ENCODE results near the gene CD3G. TPM values are rescaled to one million over a fixed set of nuclear protein-coding genes. Genes with fewer than 3 reads are reported as not detected.

Gene CD3G
- total and polyA plus RNA-seq, 4 donors: 0.19 to 0.84 (median 0.33) TPM

- Histone ChIP-seq H3K36me3 (ENCODE audit: control insufficient read depth in 4 of 4, insufficient read depth in 3 of 4, low read depth in 1 of 4, low read length in 3 of 4) (no peaks in the 10 kb centered on the region), H3K9ac (ENCODE audit: low read depth in 1 of 2, low read length in 2 of 2) (no peak overlapping the region), H3K9me3 (ENCODE audit: control insufficient read depth in 4 of 4, low read length in 3 of 4) (no peaks in the 10 kb centered on the region), H3K27ac (ENCODE audit: low read depth in 1 of 2, low read length in 2 of 2) (no peak overlapping the region), H3K4me1 (ENCODE audit: control insufficient read depth in 4 of 4, insufficient read depth in 4 of 4, low read length in 3 of 4) (peaks cover 0 to 6% (median 2%) of the 10 kb centered on the region in 4 donors), H3K27me3 (ENCODE audit: control insufficient read depth in 4 of 4, insufficient read depth in 4 of 4, low read length in 3 of 4) (peaks cover 0 to 4% (median 1%) of the 10 kb centered on the region in 4 donors), H3K4me3 (ENCODE audit: low read depth in 1 of 3, low read length in 3 of 3) (no peak overlapping the region)
- TF ChIP-seq, protein P1, sequence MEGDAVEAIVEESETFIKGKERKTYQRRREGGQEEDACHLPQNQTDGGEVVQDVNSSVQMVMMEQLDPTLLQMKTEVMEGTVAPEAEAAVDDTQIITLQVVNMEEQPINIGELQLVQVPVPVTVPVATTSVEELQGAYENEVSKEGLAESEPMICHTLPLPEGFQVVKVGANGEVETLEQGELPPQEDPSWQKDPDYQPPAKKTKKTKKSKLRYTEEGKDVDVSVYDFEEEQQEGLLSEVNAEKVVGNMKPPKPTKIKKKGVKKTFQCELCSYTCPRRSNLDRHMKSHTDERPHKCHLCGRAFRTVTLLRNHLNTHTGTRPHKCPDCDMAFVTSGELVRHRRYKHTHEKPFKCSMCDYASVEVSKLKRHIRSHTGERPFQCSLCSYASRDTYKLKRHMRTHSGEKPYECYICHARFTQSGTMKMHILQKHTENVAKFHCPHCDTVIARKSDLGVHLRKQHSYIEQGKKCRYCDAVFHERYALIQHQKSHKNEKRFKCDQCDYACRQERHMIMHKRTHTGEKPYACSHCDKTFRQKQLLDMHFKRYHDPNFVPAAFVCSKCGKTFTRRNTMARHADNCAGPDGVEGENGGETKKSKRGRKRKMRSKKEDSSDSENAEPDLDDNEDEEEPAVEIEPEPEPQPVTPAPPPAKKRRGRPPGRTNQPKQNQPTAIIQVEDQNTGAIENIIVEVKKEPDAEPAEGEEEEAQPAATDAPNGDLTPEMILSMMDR (IDR thresholded peaks at IDR 0.05; ENCODE audit: low read depth, low read length, missing input control): no peak
- TF ChIP-seq RAD21 (IDR thresholded peaks at IDR 0.05) (no peak), EGR1 (IDR thresholded peaks at IDR 0.05; ENCODE audit: low read depth in 2 of 2) (no peak), HNF4A (conservative IDR thresholded peaks at IDR 0.05) (no peak), YY1 (IDR thresholded peaks at IDR 0.05) (no peak)
- WGBS: 86% methylated on average over 3 of the region's 3 CpGs
- DNase-seq (ENCODE audit: low spot score): no peak
These were observed 33.2 kb upstream of the CD3G start for GRCh38 chr11:118310781-118311485.

- H3K4me3 ChIP-seq (ENCODE audit: low read depth in 1 of 3, low read length in 3 of 3): no peak overlapping the region
- H3K4me1 ChIP-seq (ENCODE audit: control insufficient read depth in 4 of 4, insufficient read depth in 4 of 4, low read length in 3 of 4): peaks cover 0 to 6% (median 2%) of the 10 kb centered on the region in 4 donors
- H3K9ac ChIP-seq (ENCODE audit: low read depth in 1 of 2, low read length in 2 of 2): no peak overlapping the region
- H3K9me3 ChIP-seq (ENCODE audit: control insufficient read depth in 4 of 4, low read length in 3 of 4): no peaks in the 10 kb centered on the region
- WGBS: 82% methylated on average over 4 of the region's 4 CpGs
- DNase-seq (ENCODE audit: low spot score): no peak
- H3K27me3 ChIP-seq (ENCODE audit: control insufficient read depth in 4 of 4, insufficient read depth in 4 of 4, low read length in 3 of 4): peaks cover 0 to 4% (median 1%) of the 10 kb centered on the region in 4 donors
- no peak overlapping the region for H3K27ac ChIP-seq (ENCODE audit: low read depth in 1 of 2, low read length in 2 of 2)
- no peaks in the 10 kb centered on the region for H3K36me3 ChIP-seq (ENCODE audit: control insufficient read depth in 4 of 4, insufficient read depth in 3 of 4, low read depth in 1 of 4, low read length in 3 of 4)
- TF ChIP-seq RXRA (IDR thresholded peaks at IDR 0.05) (no peak), FOXA1 (IDR thresholded peaks at IDR 0.05) (no peak), JUND (IDR thresholded peaks at IDR 0.05) (no peak), TAF1 (conservative IDR thresholded peaks at IDR 0.05) (no peak), HNF4A (conservative IDR thresholded peaks at IDR 0.05) (no peak), REST (IDR thresholded peaks at IDR 0.05) (no peak), ZBTB33 (IDR thresholded peaks at IDR 0.05) (no peak)
- TF ChIP-seq, protein P1 (IDR thresholded peaks at IDR 0.05; ENCODE audit: low read depth, low read length, missing input control): no peak
These were observed 32.6 kb upstream of the CD3G start for GRCh38 chr11:118311518-118311917.

Data from liver (tissue), 9 donors.